Mesenchymal stem cell (in vitro differentiated cells and primary cell): ENCODE results near the gene SCFD2.
A peak's percentile ranks its signal among the peaks of the same experiment; 100 is the strongest.

ENCODE experiments used
- DNase-seq: peaks from one replicate; pipeline ENCODE4 v3.0.0-alpha.2; 2013
- H2AFZ ChIP-seq: one replicate; pipeline ENCODE4 v1.6.1; 2013; ENCODE audit warnings: low read depth, mild to moderate bottlenecking, control low read depth, inconsistent platforms, low read length, moderate library complexity
- H2AK5ac ChIP-seq: 2 replicates; pipeline ENCODE4 v1.6.1; 2013; ENCODE audit warnings: low read length, moderate library complexity, mild to moderate bottlenecking, inconsistent platforms; ENCODE audit not compliant: severe bottlenecking
- H2BK120ac ChIP-seq: one replicate; pipeline ENCODE4 v1.6.1; 2013; ENCODE audit warnings: low read depth, mild to moderate bottlenecking, inconsistent platforms, low read length, moderate library complexity
- H2BK12ac ChIP-seq, 2 experiments: one replicate each; pipeline ENCODE4 v1.6.1; 2013; ENCODE audit warnings: inconsistent platforms in 2 of 2, low read length in 2 of 2, mild to moderate bottlenecking in 2 of 2, moderate library complexity in 2 of 2, control low read depth in 1 of 2
- H2BK15ac ChIP-seq: one replicate; pipeline ENCODE4 v1.6.1; 2013; ENCODE audit warnings: mild to moderate bottlenecking, low read depth, inconsistent platforms; ENCODE audit not compliant: poor library complexity, severe bottlenecking
- H2BK5ac ChIP-seq: 2 replicates; pipeline ENCODE4 v1.6.1; 2013; ENCODE audit warnings: low read depth, mild to moderate bottlenecking, low read length, control low read depth, inconsistent platforms; ENCODE audit not compliant: poor library complexity, severe bottlenecking
- H3K14ac ChIP-seq, 2 experiments: one replicate each; pipeline ENCODE4 v1.6.1; 2013; ENCODE audit warnings: inconsistent platforms in 2 of 2, low read length in 2 of 2, control low read depth in 1 of 2, mild to moderate bottlenecking in 1 of 2, moderate library complexity in 1 of 2
- H3K18ac ChIP-seq, 2 experiments: one replicate each; pipeline ENCODE4 v1.6.1; 2013; ENCODE audit warnings: inconsistent platforms in 2 of 2, low read length in 2 of 2, control low read depth in 1 of 2, low read depth in 1 of 2, mild to moderate bottlenecking in 1 of 2
- H3K23ac ChIP-seq, 2 experiments: one replicate each; pipeline ENCODE4 v1.6.1; 2013; ENCODE audit warnings: inconsistent platforms in 2 of 2, low read length in 2 of 2, mild to moderate bottlenecking in 2 of 2, moderate library complexity in 2 of 2, control low read depth in 1 of 2
- H3K27ac ChIP-seq: 2 replicates; pipeline ENCODE4 v1.5.1; 2013; ENCODE audit warnings: mild to moderate bottlenecking, moderate library complexity, low read length, control low read depth, inconsistent platforms; ENCODE audit not compliant: poor library complexity, severe bottlenecking
- H3K27me3 ChIP-seq, 2 experiments: 2 replicates each; pipeline versions ENCODE4 v1.6.1 to v1.7.0; 2013; ENCODE audit warnings: low read length in 2 of 2, mild to moderate bottlenecking in 2 of 2, moderate library complexity in 2 of 2, control low read depth in 1 of 2, inconsistent platforms in 1 of 2; ENCODE audit not compliant: control insufficient read depth in 1 of 2, insufficient read depth in 1 of 2
- H3K36me3 ChIP-seq, 2 experiments: 2 replicates each; pipeline versions ENCODE4 v1.6.1 to v1.7.0; 2013; ENCODE audit warnings: low read length in 2 of 2, control low read depth in 1 of 2, inconsistent platforms in 1 of 2, low read depth in 1 of 2, mild to moderate bottlenecking in 1 of 2; ENCODE audit not compliant: insufficient read depth in 2 of 2, control insufficient read depth in 1 of 2
- H3K4ac ChIP-seq, 2 experiments: one replicate each; pipeline ENCODE4 v1.6.1; 2013; ENCODE audit warnings: inconsistent platforms in 2 of 2, low read length in 2 of 2, mild to moderate bottlenecking in 2 of 2, moderate library complexity in 2 of 2, control low read depth in 1 of 2, low read depth in 1 of 2
- H3K4me1 ChIP-seq: 2 replicates; pipeline ENCODE4 v1.6.1; 2013; ENCODE audit warnings: low read depth, low read length, control low read depth; ENCODE audit not compliant: control insufficient read depth, insufficient read depth
- H3K4me2 ChIP-seq: 2 replicates; pipeline ENCODE4 v1.6.1; 2013; ENCODE audit warnings: low read length, mild to moderate bottlenecking, inconsistent platforms; ENCODE audit not compliant: poor library complexity, severe bottlenecking
- H3K4me3 ChIP-seq, 2 experiments: 2 replicates each; pipeline versions ENCODE4 v1.5.1 to v1.7.0; 2013; ENCODE audit warnings: low read length in 2 of 2, mild to moderate bottlenecking in 2 of 2, control low read depth in 1 of 2, low read depth in 1 of 2; ENCODE audit not compliant: insufficient read depth in 1 of 2
- H3K79me1 ChIP-seq: replicated peaks from 2 replicates; pipeline ENCODE4 v1.6.1; 2013; ENCODE audit warnings: mild to moderate bottlenecking, control low read depth, low read length, inconsistent platforms; ENCODE audit not compliant: poor library complexity, severe bottlenecking
- H3K9ac ChIP-seq: 2 replicates; pipeline ENCODE4 v1.7.0; 2013; ENCODE audit warnings: mild to moderate bottlenecking, low read length, moderate library complexity
- H3K9me3 ChIP-seq: 2 replicates; pipeline ENCODE4 v1.7.0; 2013; ENCODE audit warnings: mild to moderate bottlenecking, low read length; ENCODE audit not compliant: control insufficient read depth
- H4K8ac ChIP-seq: one replicate; pipeline ENCODE4 v1.6.1; 2013; ENCODE audit warnings: inconsistent platforms, mild to moderate bottlenecking, low read length, moderate library complexity
- H4K91ac ChIP-seq: one replicate; pipeline ENCODE4 v1.6.1; 2013; ENCODE audit warnings: mild to moderate bottlenecking, low read length, inconsistent platforms
- WGBS: methylation state at CpG from one replicate; pipeline ENCODE4 v1.1.7; 2013; ENCODE audit warnings: mixed read lengths; 5-methylcytosine and 5-hydroxymethylcytosine counted together

SCFD2 gene

DNA sequence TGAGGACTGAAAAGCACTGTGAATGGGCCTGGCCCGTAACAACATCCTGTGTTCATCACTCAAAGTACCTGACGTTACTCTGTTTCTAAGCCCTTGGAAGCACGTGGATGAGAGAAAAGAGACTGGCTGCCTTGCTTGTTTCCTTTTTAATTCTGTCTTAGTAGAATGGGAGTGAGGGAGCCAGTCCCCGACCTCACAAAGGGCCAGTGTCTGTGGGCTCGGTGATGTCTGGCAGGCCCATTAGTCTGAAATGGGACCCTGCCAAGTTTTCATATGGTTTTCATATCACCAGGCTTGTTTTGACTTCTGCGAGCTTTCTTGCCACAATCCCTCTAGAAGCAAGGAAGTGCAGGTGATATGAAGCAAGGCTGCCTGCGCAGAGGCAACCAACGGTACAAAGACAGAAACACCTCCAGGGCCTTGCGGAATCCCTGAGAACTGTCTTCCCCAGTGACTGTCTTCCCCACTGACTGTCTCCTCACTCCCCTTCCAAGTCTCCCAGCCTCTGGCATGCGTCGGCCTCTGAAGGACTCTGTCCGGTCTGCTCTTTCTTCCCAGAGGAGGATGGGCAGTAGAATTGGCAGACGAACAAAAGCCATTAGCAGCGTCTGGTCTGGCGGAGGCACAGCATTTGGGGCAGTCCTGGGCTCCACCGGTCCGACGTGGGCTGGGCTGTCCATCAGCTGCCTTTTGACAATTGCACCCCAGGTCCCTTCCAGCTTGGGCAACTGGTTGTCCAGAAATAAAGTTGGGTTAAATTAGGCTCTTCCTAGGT is 524.0 kb downstream of the SCFD2 start:
- no peak overlapping the region for H3K4me3 ChIP-seq
- WGBS: 82% methylated on average over 18 of the region's 18 CpGs
- H3K27ac ChIP-seq: no peak overlapping the region
- no peak overlapping the region for H3K18ac ChIP-seq
- H3K79me1 ChIP-seq: no peaks in the 10 kb centered on the region
- H3K36me3 ChIP-seq: no peaks in the 10 kb centered on the region
- H2BK15ac ChIP-seq: no peak overlapping the region
- no peak overlapping the region for H2AFZ ChIP-seq
- no peak overlapping the region for H4K8ac ChIP-seq
- H3K4me1 ChIP-seq: peaks cover 9% of the 10 kb centered on the region
- H2BK12ac ChIP-seq: no peak overlapping the region
- peaks cover 0 to 5% of the 10 kb centered on the region in 2 experiments for H3K27me3 ChIP-seq
- H3K4me2 ChIP-seq: no peak overlapping the region
- no peak overlapping the region for H4K91ac ChIP-seq
- peak overlapping the region; percentile 17 for H2AK5ac ChIP-seq
- no peak overlapping the region for H3K23ac ChIP-seq
- H3K4ac ChIP-seq: no peak overlapping the region
- no peak overlapping the region for H2BK5ac ChIP-seq
- no peak overlapping the region for H3K9ac ChIP-seq
- H3K9me3 ChIP-seq: no peaks in the 10 kb centered on the region
- H3K14ac ChIP-seq: no peak overlapping the region
- H2BK120ac ChIP-seq: no peak overlapping the region
- peak; percentile 32 for DNase-seq

DNA sequence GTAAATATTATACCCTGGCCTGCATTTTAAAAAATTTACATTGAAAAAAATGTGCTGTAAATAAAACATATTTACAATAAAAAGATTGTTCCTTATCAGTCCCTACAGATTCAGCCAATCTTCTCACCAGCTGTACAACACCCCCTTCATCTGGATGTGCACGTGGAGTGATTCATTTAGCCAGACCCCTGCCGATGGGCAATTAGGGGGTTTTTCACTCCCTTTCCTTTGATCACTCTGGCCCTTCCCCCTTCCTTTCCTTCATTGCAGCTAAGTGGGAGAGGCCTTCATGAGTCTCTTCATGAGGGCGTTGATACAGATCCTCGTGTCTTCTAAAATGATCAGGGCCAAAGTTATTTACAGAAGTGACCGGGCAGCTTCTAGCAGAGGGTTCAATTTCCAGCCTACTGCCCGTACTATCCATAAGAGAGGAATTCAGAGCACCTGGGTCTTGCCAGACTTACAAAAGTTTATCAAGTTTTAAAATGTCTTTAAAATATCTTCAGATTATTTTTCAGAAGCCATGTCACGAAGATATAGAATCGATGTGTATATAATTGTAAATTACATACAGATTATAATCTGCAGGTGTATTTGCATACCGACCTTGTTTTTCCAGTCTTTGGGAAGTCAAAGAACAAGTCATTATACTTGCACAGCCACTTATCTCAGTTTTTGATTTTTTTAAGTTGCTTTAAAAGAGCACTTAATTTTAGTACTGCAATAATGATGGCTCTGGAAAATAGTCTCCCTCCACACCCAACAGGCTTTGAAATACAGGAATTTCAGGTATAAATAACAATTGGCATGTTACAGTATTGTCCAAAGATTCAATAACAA is 525.1 kb downstream of the SCFD2 start:
- Histone ChIP-seq H3K4ac (no peak overlapping the region), H3K4me2 (no peak overlapping the region), H3K27ac (no peak overlapping the region), H3K4me1 (peaks cover 10% of the 10 kb centered on the region), H3K9ac (no peak overlapping the region), H4K8ac (no peak overlapping the region), H2BK120ac (no peak overlapping the region), H2AFZ (no peak overlapping the region), H3K18ac (no peak overlapping the region), H3K27me3 (peaks cover 0 to 5% of the 10 kb centered on the region in 2 experiments), H3K23ac (no peak overlapping the region), H3K4me3 (no peak overlapping the region), H2AK5ac (no peak overlapping the region), H2BK15ac (no peak overlapping the region), H2BK5ac (no peak overlapping the region), H4K91ac (no peak overlapping the region), H3K14ac (no peak overlapping the region), H3K79me1 (no peaks in the 10 kb centered on the region), H2BK12ac (no peak overlapping the region), H3K36me3 (no peaks in the 10 kb centered on the region), H3K9me3 (no peaks in the 10 kb centered on the region)
- no peak for DNase-seq
- WGBS: 46% methylated on average over 5 of the region's 9 CpGs

- Histone ChIP-seq H4K8ac (no peak overlapping the region), H3K9me3 (no peaks in the 10 kb centered on the region), H3K27ac (no peak overlapping the region), H2AFZ (no peak overlapping the region), H2BK12ac (no peak overlapping the region), H2BK120ac (no peak overlapping the region), H3K14ac (no peak overlapping the region), H3K4me3 (no peak overlapping the region), H4K91ac (no peak overlapping the region), H3K23ac (no peak overlapping the region), H2BK15ac (no peak overlapping the region), H3K4me2 (no peak overlapping the region), H3K27me3 (peaks cover 0 to 5% of the 10 kb centered on the region in 2 experiments), H2AK5ac (peak overlapping the region; percentile 56), H3K36me3 (no peaks in the 10 kb centered on the region), H3K18ac (no peak overlapping the region), H3K79me1 (no peaks in the 10 kb centered on the region), H3K4me1 (peaks cover 10% of the 10 kb centered on the region), H3K4ac (no peak overlapping the region), H2BK5ac (no peak overlapping the region), H3K9ac (no peak overlapping the region)
- DNase-seq: no peak
- WGBS: 93% methylated on average over 10 of the region's 10 CpGs
These were observed 526.9 kb downstream of the SCFD2 start for GRCh38 chr4:52838729-52839586.
